ENCODE measurements around the gene ZNF423.

ZNF423 gene

GRCh38 chr16:49521734-49522325 lies 334.1 kb downstream of the ZNF423 start:
- 87% methylated on average over 7 of the region's 7 CpGs for WGBS
- Histone ChIP-seq H3K27ac (ENCODE audit: low read depth, low read length) (no peak overlapping the region), H3K9me3 (ENCODE audit: insufficient read depth, low read depth, low read length) (no peaks in the 10 kb centered on the region), H3K4me3 (ENCODE audit: low read length) (no peak overlapping the region), H3K4me1 (ENCODE audit: insufficient read depth, low read length) (no peaks in the 10 kb centered on the region), H3K27me3 (ENCODE audit: insufficient read depth, low read length) (no peaks in the 10 kb centered on the region), H3K9ac (ENCODE audit: low read depth, low read length) (no peak overlapping the region), H3K36me3 (ENCODE audit: insufficient read depth, low read length) (peaks cover 22% of the 10 kb centered on the region)

GRCh38 chr16:49520492-49521038 lies 335.3 kb downstream of the ZNF423 start:
- no peak overlapping the region for H3K9ac ChIP-seq (ENCODE audit: low read depth, low read length)
- H3K27ac ChIP-seq (ENCODE audit: low read depth, low read length): no peak overlapping the region
- WGBS: 97% methylated on average over 8 of the region's 8 CpGs
- no peaks in the 10 kb centered on the region for H3K4me1 ChIP-seq (ENCODE audit: insufficient read depth, low read length)
- H3K36me3 ChIP-seq (ENCODE audit: insufficient read depth, low read length): peaks cover 22% of the 10 kb centered on the region
- H3K27me3 ChIP-seq (ENCODE audit: insufficient read depth, low read length): no peaks in the 10 kb centered on the region
- H3K4me3 ChIP-seq (ENCODE audit: low read length): no peak overlapping the region
- no peaks in the 10 kb centered on the region for H3K9me3 ChIP-seq (ENCODE audit: insufficient read depth, low read depth, low read length)

- Histone ChIP-seq H3K9me3 (ENCODE audit: insufficient read depth, low read depth, low read length) (no peaks in the 10 kb centered on the region), H3K27me3 (ENCODE audit: insufficient read depth, low read length) (no peaks in the 10 kb centered on the region), H3K27ac (ENCODE audit: low read depth, low read length) (no peak overlapping the region), H3K36me3 (ENCODE audit: insufficient read depth, low read length) (peaks cover 22% of the 10 kb centered on the region), H3K4me3 (ENCODE audit: low read length) (no peak overlapping the region), H3K4me1 (ENCODE audit: insufficient read depth, low read length) (no peaks in the 10 kb centered on the region), H3K9ac (ENCODE audit: low read depth, low read length) (no peak overlapping the region)
- WGBS: 90% methylated on average over 4 of the region's 4 CpGs
Observed at GRCh38 chr16:49519741-49520140, 336.2 kb downstream of the ZNF423 start.

- WGBS: 97% methylated on average over 6 of the region's 7 CpGs
Observed at GRCh38 chr16:49519008-49519656, 336.8 kb downstream of the ZNF423 start.

GRCh38 chr16:49516382-49517036 lies 339.4 kb downstream of the ZNF423 start:
- H3K27me3 ChIP-seq (ENCODE audit: insufficient read depth, low read length): no peaks in the 10 kb centered on the region
- no peaks in the 10 kb centered on the region for H3K9me3 ChIP-seq (ENCODE audit: insufficient read depth, low read depth, low read length)
- H3K27ac ChIP-seq (ENCODE audit: low read depth, low read length): no peak overlapping the region
- peaks cover 7% of the 10 kb centered on the region; the same call in 1 of the 2 replicates for H3K36me3 ChIP-seq (ENCODE audit: insufficient read depth, low read length)
- H3K4me3 ChIP-seq (ENCODE audit: low read length): no peak overlapping the region
- WGBS: 95% methylated on average over 8 of the region's 8 CpGs
- no peaks in the 10 kb centered on the region for H3K4me1 ChIP-seq (ENCODE audit: insufficient read depth, low read length)
- no peak overlapping the region for H3K9ac ChIP-seq (ENCODE audit: low read depth, low read length)

More at GRCh38 chr16:49519008-49519656, 336.8 kb downstream of the ZNF423 start:
- Histone ChIP-seq H3K4me3 (ENCODE audit: low read length) (no peak overlapping the region), H3K9me3 (ENCODE audit: insufficient read depth, low read depth, low read length) (no peaks in the 10 kb centered on the region), H3K9ac (ENCODE audit: low read depth, low read length) (no peak overlapping the region), H3K27ac (ENCODE audit: low read depth, low read length) (no peak overlapping the region), H3K36me3 (ENCODE audit: insufficient read depth, low read length) (peaks cover 22% of the 10 kb centered on the region), H3K4me1 (ENCODE audit: insufficient read depth, low read length) (no peaks in the 10 kb centered on the region), H3K27me3 (ENCODE audit: insufficient read depth, low read length) (no peaks in the 10 kb centered on the region)

- Histone ChIP-seq H3K9me3 (ENCODE audit: insufficient read depth, low read depth, low read length) (no peaks in the 10 kb centered on the region), H3K4me1 (ENCODE audit: insufficient read depth, low read length) (no peaks in the 10 kb centered on the region), H3K9ac (ENCODE audit: low read depth, low read length) (no peak overlapping the region), H3K27ac (ENCODE audit: low read depth, low read length) (no peak overlapping the region), H3K27me3 (ENCODE audit: insufficient read depth, low read length) (no peaks in the 10 kb centered on the region), H3K36me3 (ENCODE audit: insufficient read depth, low read length) (peaks cover 10% of the 10 kb centered on the region; the same call in 1 of the 2 replicates), H3K4me3 (ENCODE audit: low read length) (no peak overlapping the region)
- WGBS: 96% methylated on average over 12 of the region's 12 CpGs
Observed at GRCh38 chr16:49515861-49516260, 340.1 kb downstream of the ZNF423 start.

GRCh38 chr16:49515016-49515565 lies 340.8 kb downstream of the ZNF423 start:
- Histone ChIP-seq H3K4me3 (ENCODE audit: low read length) (no peak overlapping the region), H3K9ac (ENCODE audit: low read depth, low read length) (no peak overlapping the region), H3K27ac (ENCODE audit: low read depth, low read length) (no peak overlapping the region), H3K9me3 (ENCODE audit: insufficient read depth, low read depth, low read length) (no peaks in the 10 kb centered on the region), H3K4me1 (ENCODE audit: insufficient read depth, low read length) (no peaks in the 10 kb centered on the region), H3K36me3 (ENCODE audit: insufficient read depth, low read length) (peaks cover 12% of the 10 kb centered on the region; the same call in 1 of the 2 replicates), H3K27me3 (ENCODE audit: insufficient read depth, low read length) (no peaks in the 10 kb centered on the region)
- WGBS: 94% methylated on average over 11 of the region's 11 CpGs

- H3K27ac ChIP-seq (ENCODE audit: low read depth, low read length): no peak overlapping the region
- no peaks in the 10 kb centered on the region for H3K9me3 ChIP-seq (ENCODE audit: insufficient read depth, low read depth, low read length)
- no peaks in the 10 kb centered on the region for H3K27me3 ChIP-seq (ENCODE audit: insufficient read depth, low read length)
- H3K9ac ChIP-seq (ENCODE audit: low read depth, low read length): no peak overlapping the region
- no peak overlapping the region for H3K4me3 ChIP-seq (ENCODE audit: low read length)
- no peaks in the 10 kb centered on the region for H3K4me1 ChIP-seq (ENCODE audit: insufficient read depth, low read length)
- peaks cover 18% of the 10 kb centered on the region; the same call in 1 of the 2 replicates for H3K36me3 ChIP-seq (ENCODE audit: insufficient read depth, low read length)
- WGBS: 92% methylated on average over 24 of the region's 24 CpGs
Observed at GRCh38 chr16:49514073-49514980, 341.6 kb downstream of the ZNF423 start.

GRCh38 chr16:49513040-49513439 lies 342.9 kb downstream of the ZNF423 start:
- H3K9ac ChIP-seq (ENCODE audit: low read depth, low read length): no peak overlapping the region
- 85% methylated on average over 7 of the region's 7 CpGs for WGBS
- H3K36me3 ChIP-seq (ENCODE audit: insufficient read depth, low read length): peaks cover 18% of the 10 kb centered on the region; the same call in 1 of the 2 replicates
- no peaks in the 10 kb centered on the region for H3K4me1 ChIP-seq (ENCODE audit: insufficient read depth, low read length)
- H3K4me3 ChIP-seq (ENCODE audit: low read length): no peak overlapping the region
- no peaks in the 10 kb centered on the region for H3K27me3 ChIP-seq (ENCODE audit: insufficient read depth, low read length)
- H3K27ac ChIP-seq (ENCODE audit: low read depth, low read length): no peak overlapping the region
- no peaks in the 10 kb centered on the region for H3K9me3 ChIP-seq (ENCODE audit: insufficient read depth, low read depth, low read length)

GRCh38 chr16:49510654-49511305 lies 345.1 kb downstream of the ZNF423 start:
- H3K36me3 ChIP-seq (ENCODE audit: insufficient read depth, low read length): peaks cover 20% of the 10 kb centered on the region; the same call in 1 of the 2 replicates
- H3K9me3 ChIP-seq (ENCODE audit: insufficient read depth, low read depth, low read length): no peaks in the 10 kb centered on the region
- no peak overlapping the region for H3K9ac ChIP-seq (ENCODE audit: low read depth, low read length)
- no peaks in the 10 kb centered on the region for H3K27me3 ChIP-seq (ENCODE audit: insufficient read depth, low read length)
- no peaks in the 10 kb centered on the region for H3K4me1 ChIP-seq (ENCODE audit: insufficient read depth, low read length)
- H3K4me3 ChIP-seq (ENCODE audit: low read length): no peak overlapping the region
- WGBS: 92% methylated on average over 25 of the region's 25 CpGs
- H3K27ac ChIP-seq (ENCODE audit: low read depth, low read length): no peak overlapping the region
